SH-SY5Y (cell line): ENCODE data around the gene P3H4.

ENCODE experiments used
- GATA2 ChIP-seq: IDR thresholded peaks from 2 replicates; pipeline ENCODE4 v1.6.1; 2011; ENCODE audit warnings: mild to moderate bottlenecking, low read depth, low read length
- GATA3 ChIP-seq: IDR thresholded peaks from 2 replicates; pipeline ENCODE4 v1.6.1; 2011; ENCODE audit warnings: low read depth, mild to moderate bottlenecking, low read length, moderate library complexity

- TF ChIP-seq GATA3 = no peak
- TF ChIP-seq GATA2 = no peak
These were observed 13.6 kb upstream of the P3H4 start for GRCh38 chr17:41825175-41825845.
